ENCODE data around the gene GOLGA1. TPM values are rescaled to one million over a fixed set of nuclear protein-coding genes. Genes with fewer than 3 reads are reported as not detected.

GOLGA1 gene
- polyA plus RNA-seq, 2 donors, result 5.9 to 6.5 TPM

GRCh38 chr9:124911766-124912165 is 29.1 kb downstream of the GOLGA1 start:
- no peaks in the 10 kb centered on the region for H3K27me3 ChIP-seq (ENCODE audit: control insufficient read depth in 1 of 2, insufficient read depth in 2 of 2, low read length in 2 of 2)
- H3K4me1 ChIP-seq (ENCODE audit: control insufficient read depth in 2 of 2, insufficient read depth in 2 of 2, low read length in 1 of 2), result no peaks in the 10 kb centered on the region
- peaks cover 8 to 15% of the 10 kb centered on the region in 2 donors for H3K36me3 ChIP-seq (ENCODE audit: control insufficient read depth in 2 of 2, insufficient read depth in 2 of 2, low read length in 1 of 2)
- H3K4me3 ChIP-seq (ENCODE audit: low read depth in 1 of 2, low read length in 2 of 2), result no peak overlapping the region
- H3K27ac ChIP-seq (ENCODE audit: low read depth in 2 of 2, low read length in 1 of 2), result no peak overlapping the region
- H3K9me3 ChIP-seq (ENCODE audit: control insufficient read depth in 2 of 2, insufficient read depth in 1 of 2, low read depth in 1 of 2, low read length in 1 of 2), result no peaks in the 10 kb centered on the region
- WGBS, 2 donors, result 90 to 92% methylated on average over 1 of the region's 1 CpG

- H3K27me3 ChIP-seq (ENCODE audit: control insufficient read depth in 1 of 2, insufficient read depth in 2 of 2, low read length in 2 of 2), result no peaks in the 10 kb centered on the region
- peaks cover 8 to 14% of the 10 kb centered on the region in 2 donors for H3K36me3 ChIP-seq (ENCODE audit: control insufficient read depth in 2 of 2, insufficient read depth in 2 of 2, low read length in 1 of 2)
- H3K9me3 ChIP-seq (ENCODE audit: control insufficient read depth in 2 of 2, insufficient read depth in 1 of 2, low read depth in 1 of 2, low read length in 1 of 2), result no peaks in the 10 kb centered on the region
- no peaks in the 10 kb centered on the region for H3K4me1 ChIP-seq (ENCODE audit: control insufficient read depth in 2 of 2, insufficient read depth in 2 of 2, low read length in 1 of 2)
- H3K4me3 ChIP-seq (ENCODE audit: low read depth in 1 of 2, low read length in 2 of 2), result no peak overlapping the region
- H3K27ac ChIP-seq (ENCODE audit: low read depth in 2 of 2, low read length in 1 of 2), result no peak overlapping the region
- whole genome bisulfite sequencing, 2 donors, result 75 to 77% methylated on average over 2 of the region's 2 CpGs
Measured at GRCh38 chr9:124908098-124908497, 32.8 kb downstream of the GOLGA1 start.

- Histone ChIP-seq H3K27me3 (ENCODE audit: control insufficient read depth in 1 of 2, insufficient read depth in 2 of 2, low read length in 2 of 2) (no peaks in the 10 kb centered on the region), H3K36me3 (ENCODE audit: control insufficient read depth in 2 of 2, insufficient read depth in 2 of 2, low read length in 1 of 2) (peaks cover 5 to 12% of the 10 kb centered on the region in 2 donors), H3K27ac (ENCODE audit: low read depth in 2 of 2, low read length in 1 of 2) (no peak overlapping the region), H3K9me3 (ENCODE audit: control insufficient read depth in 2 of 2, insufficient read depth in 1 of 2, low read depth in 1 of 2, low read length in 1 of 2) (no peaks in the 10 kb centered on the region), H3K4me1 (ENCODE audit: control insufficient read depth in 2 of 2, insufficient read depth in 2 of 2, low read length in 1 of 2) (no peaks in the 10 kb centered on the region), H3K4me3 (ENCODE audit: low read depth in 1 of 2, low read length in 2 of 2) (no peak overlapping the region)
- WGBS, 2 donors, result 54 to 75% methylated on average over 1 of the region's 1 CpG
Measured at GRCh38 chr9:124906966-124907365, 33.9 kb downstream of the GOLGA1 start.

- Histone ChIP-seq H3K4me3 (ENCODE audit: low read depth in 1 of 2, low read length in 2 of 2) (no peak overlapping the region), H3K27me3 (ENCODE audit: control insufficient read depth in 1 of 2, insufficient read depth in 2 of 2, low read length in 2 of 2) (no peaks in the 10 kb centered on the region), H3K27ac (ENCODE audit: low read depth in 2 of 2, low read length in 1 of 2) (no peak overlapping the region), H3K9me3 (ENCODE audit: control insufficient read depth in 2 of 2, insufficient read depth in 1 of 2, low read depth in 1 of 2, low read length in 1 of 2) (no peaks in the 10 kb centered on the region), H3K36me3 (ENCODE audit: control insufficient read depth in 2 of 2, insufficient read depth in 2 of 2, low read length in 1 of 2) (peaks cover 8 to 17% of the 10 kb centered on the region in 2 donors), H3K4me1 (ENCODE audit: control insufficient read depth in 2 of 2, insufficient read depth in 2 of 2, low read length in 1 of 2) (peaks cover 0 to 3% of the 10 kb centered on the region in 2 donors)
- WGBS, 2 donors, result 69 to 89% methylated on average over 9 of the region's 9 CpGs
Measured at GRCh38 chr9:124899845-124900244, 41.0 kb downstream of the GOLGA1 start.

GRCh38 chr9:124897570-124898460 is 43.1 kb downstream of the GOLGA1 start:
- H3K27me3 ChIP-seq (ENCODE audit: control insufficient read depth in 1 of 2, insufficient read depth in 2 of 2, low read length in 2 of 2), result no peaks in the 10 kb centered on the region
- peaks cover 0 to 3% of the 10 kb centered on the region in 2 donors for H3K4me1 ChIP-seq (ENCODE audit: control insufficient read depth in 2 of 2, insufficient read depth in 2 of 2, low read length in 1 of 2)
- peaks cover 8 to 21% of the 10 kb centered on the region in 2 donors for H3K36me3 ChIP-seq (ENCODE audit: control insufficient read depth in 2 of 2, insufficient read depth in 2 of 2, low read length in 1 of 2)
- no peak overlapping the region for H3K27ac ChIP-seq (ENCODE audit: low read depth in 2 of 2, low read length in 1 of 2)
- H3K9me3 ChIP-seq (ENCODE audit: control insufficient read depth in 2 of 2, insufficient read depth in 1 of 2, low read depth in 1 of 2, low read length in 1 of 2), result no peaks in the 10 kb centered on the region
- 86 to 90% methylated on average over 6 of the region's 6 CpGs for WGBS, 2 donors
- H3K4me3 ChIP-seq (ENCODE audit: low read depth in 1 of 2, low read length in 2 of 2), result no peak overlapping the region

- no peak overlapping the region for H3K27ac ChIP-seq (ENCODE audit: low read depth in 2 of 2, low read length in 1 of 2)
- H3K27me3 ChIP-seq (ENCODE audit: control insufficient read depth in 1 of 2, insufficient read depth in 2 of 2, low read length in 2 of 2), result no peaks in the 10 kb centered on the region
- no peaks in the 10 kb centered on the region for H3K9me3 ChIP-seq (ENCODE audit: control insufficient read depth in 2 of 2, insufficient read depth in 1 of 2, low read depth in 1 of 2, low read length in 1 of 2)
- no peak overlapping the region for H3K4me3 ChIP-seq (ENCODE audit: low read depth in 1 of 2, low read length in 2 of 2)
- H3K4me1 ChIP-seq (ENCODE audit: control insufficient read depth in 2 of 2, insufficient read depth in 2 of 2, low read length in 1 of 2), result no peaks in the 10 kb centered on the region
- H3K36me3 ChIP-seq (ENCODE audit: control insufficient read depth in 2 of 2, insufficient read depth in 2 of 2, low read length in 1 of 2), result peaks cover 19 to 31% of the 10 kb centered on the region in 2 donors
Measured at GRCh38 chr9:124894741-124895170, 46.1 kb downstream of the GOLGA1 start.

GRCh38 chr9:124894035-124894740 is 46.7 kb downstream of the GOLGA1 start:
- Histone ChIP-seq H3K27ac (ENCODE audit: low read depth in 2 of 2, low read length in 1 of 2) (no peak overlapping the region), H3K4me1 (ENCODE audit: control insufficient read depth in 2 of 2, insufficient read depth in 2 of 2, low read length in 1 of 2) (no peaks in the 10 kb centered on the region), H3K36me3 (ENCODE audit: control insufficient read depth in 2 of 2, insufficient read depth in 2 of 2, low read length in 1 of 2) (peaks cover 19 to 31% of the 10 kb centered on the region in 2 donors), H3K9me3 (ENCODE audit: control insufficient read depth in 2 of 2, insufficient read depth in 1 of 2, low read depth in 1 of 2, low read length in 1 of 2) (no peaks in the 10 kb centered on the region), H3K27me3 (ENCODE audit: control insufficient read depth in 1 of 2, insufficient read depth in 2 of 2, low read length in 2 of 2) (no peaks in the 10 kb centered on the region), H3K4me3 (ENCODE audit: low read depth in 1 of 2, low read length in 2 of 2) (no peak overlapping the region)
- 83% methylated on average over 9 of the region's 9 CpGs for WGBS, 2 donors

GRCh38 chr9:124890179-124890578 is 50.7 kb downstream of the GOLGA1 start:
- 96% methylated on average over 7 of the region's 7 CpGs for WGBS, 2 donors
- H3K36me3 ChIP-seq (ENCODE audit: control insufficient read depth in 2 of 2, insufficient read depth in 2 of 2, low read length in 1 of 2), result peaks cover 20 to 53% of the 10 kb centered on the region in 2 donors
- no peaks in the 10 kb centered on the region for H3K27me3 ChIP-seq (ENCODE audit: control insufficient read depth in 1 of 2, insufficient read depth in 2 of 2, low read length in 2 of 2)

GRCh38 chr9:124889006-124889405 is 51.9 kb downstream of the GOLGA1 start:
- 95 to 97% methylated on average over 13 of the region's 13 CpGs for WGBS, 2 donors

More at GRCh38 chr9:124890179-124890578, 50.7 kb downstream of the GOLGA1 start:
- Histone ChIP-seq H3K4me1 (ENCODE audit: control insufficient read depth in 2 of 2, insufficient read depth in 2 of 2, low read length in 1 of 2) (no peaks in the 10 kb centered on the region), H3K27ac (ENCODE audit: low read depth in 2 of 2, low read length in 1 of 2) (no peak overlapping the region), H3K9me3 (ENCODE audit: control insufficient read depth in 2 of 2, insufficient read depth in 1 of 2, low read depth in 1 of 2, low read length in 1 of 2) (peaks cover 0 to 3% of the 10 kb centered on the region in 2 donors), H3K4me3 (ENCODE audit: low read depth in 1 of 2, low read length in 2 of 2) (no peak overlapping the region)

More at GRCh38 chr9:124889006-124889405, 51.9 kb downstream of the GOLGA1 start:
- Histone ChIP-seq H3K36me3 (ENCODE audit: control insufficient read depth in 2 of 2, insufficient read depth in 2 of 2, low read length in 1 of 2) (peaks cover 20 to 54% of the 10 kb centered on the region in 2 donors), H3K9me3 (ENCODE audit: control insufficient read depth in 2 of 2, insufficient read depth in 1 of 2, low read depth in 1 of 2, low read length in 1 of 2) (peaks cover 0 to 3% of the 10 kb centered on the region in 2 donors), H3K27me3 (ENCODE audit: control insufficient read depth in 1 of 2, insufficient read depth in 2 of 2, low read length in 2 of 2) (no peaks in the 10 kb centered on the region), H3K27ac (ENCODE audit: low read depth in 2 of 2, low read length in 1 of 2) (no peak overlapping the region), H3K4me3 (ENCODE audit: low read depth in 1 of 2, low read length in 2 of 2) (no peak overlapping the region), H3K4me1 (ENCODE audit: control insufficient read depth in 2 of 2, insufficient read depth in 2 of 2, low read length in 1 of 2) (no peaks in the 10 kb centered on the region)
